ENCODE results near the gene ZER1. TPM values are rescaled to one million over a fixed set of nuclear protein-coding genes. Genes with fewer than 3 reads are reported as not detected.

Gene ZER1
- polyA plus RNA-seq, 1 donor from 2014 or later, result 30.6 TPM

- no peak for TF ChIP-seq TAF1 (IDR thresholded peaks at IDR 0.05; ENCODE audit: low read depth)
- no peak for TF ChIP-seq RAD21 (conservative IDR thresholded peaks at IDR 0.05)
- no peak for TF ChIP-seq REST (IDR thresholded peaks at IDR 0.05; ENCODE audit: borderline replicate concordance)
- TF ChIP-seq EZH2 (IDR thresholded peaks at IDR 0.05; ENCODE audit: borderline replicate concordance, insufficient read depth, low read length, poor library complexity, severe bottlenecking), result no peak
- TF ChIP-seq CTCF (IDR thresholded peaks at IDR 0.05; ENCODE audit: poor library complexity, severe bottlenecking), result no peak
- TF ChIP-seq POLR2AphosphoS5 (IDR thresholded peaks at IDR 0.05), result no peak
- TF ChIP-seq SMC3 (conservative IDR thresholded peaks at IDR 0.05; ENCODE audit: poor library complexity), result no peak
- no peak for TF ChIP-seq EP300 (conservative IDR thresholded peaks at IDR 0.05; ENCODE audit: poor library complexity, severe bottlenecking)
- no peak for TF ChIP-seq MXI1 (conservative IDR thresholded peaks at IDR 0.05; ENCODE audit: poor library complexity, severe bottlenecking)
- no peaks in the 10 kb centered on the region for H4K20me1 ChIP-seq (ENCODE audit: insufficient read depth)
Measured at GRCh38 chr9:128771094-128771721, 519 bp downstream of the ZER1 start.

GRCh38 chr9:128770286-128771030 is 1.3 kb downstream of the ZER1 start:
- Histone ChIP-seq H3K9me3 (ENCODE audit: low read length) (no peaks in the 10 kb centered on the region), H3K27ac (ENCODE audit: low read length) (peak overlapping the region; percentile 93), H3K27me3 (ENCODE audit: insufficient read depth, low read depth, low read length) (no peaks in the 10 kb centered on the region), H3K9me2 (ENCODE audit: insufficient read depth, low read length) (no peaks in the 10 kb centered on the region), H3K4me2 (ENCODE audit: low read length) (peak overlapping the region; percentile 71), H3F3A (ENCODE audit: insufficient read depth, low read length, poor library complexity, severe bottlenecking) (no peaks in the 10 kb centered on the region), H3K9ac (ENCODE audit: low read length) (peak overlapping the region; percentile 97), H3K36me3 (ENCODE audit: insufficient read depth, low read length) (no peaks in the 10 kb centered on the region), H3K4me3 (ENCODE audit: low read length) (peak overlapping the region; percentile 99), H3K79me2 (replicated peaks; ENCODE audit: insufficient read depth, low read length) (peaks cover 20% of the 10 kb centered on the region), H4K20me1 (ENCODE audit: insufficient read depth) (no peaks in the 10 kb centered on the region), H2AFZ (ENCODE audit: low read depth, low read length) (no peak overlapping the region)
- TF ChIP-seq CTCF (IDR thresholded peaks at IDR 0.05; ENCODE audit: poor library complexity, severe bottlenecking) (no peak), REST (IDR thresholded peaks at IDR 0.05; ENCODE audit: borderline replicate concordance) (no peak), SMC3 (conservative IDR thresholded peaks at IDR 0.05; ENCODE audit: poor library complexity) (no peak), EZH2 (IDR thresholded peaks at IDR 0.05; ENCODE audit: borderline replicate concordance, insufficient read depth, low read length, poor library complexity, severe bottlenecking) (no peak), POLR2AphosphoS5 (IDR thresholded peaks at IDR 0.05) (no peak), EP300 (conservative IDR thresholded peaks at IDR 0.05; ENCODE audit: poor library complexity, severe bottlenecking) (no peak), MXI1 (conservative IDR thresholded peaks at IDR 0.05; ENCODE audit: poor library complexity, severe bottlenecking) (no peak), RAD21 (conservative IDR thresholded peaks at IDR 0.05) (no peak), TAF1 (IDR thresholded peaks at IDR 0.05; ENCODE audit: low read depth) (no peak)

More at GRCh38 chr9:128771094-128771721, 519 bp downstream of the ZER1 start:
- peak overlapping the region; percentile 93 for H3K27ac ChIP-seq (ENCODE audit: low read length)
- H2AFZ ChIP-seq (ENCODE audit: low read depth, low read length), result peak overlapping the region; percentile 94
- H3K9me3 ChIP-seq (ENCODE audit: low read length), result no peaks in the 10 kb centered on the region
- no peaks in the 10 kb centered on the region for H3K36me3 ChIP-seq (ENCODE audit: insufficient read depth, low read length)
- peak overlapping the region; percentile 71 for H3K4me2 ChIP-seq (ENCODE audit: low read length)
- H3F3A ChIP-seq (ENCODE audit: insufficient read depth, low read length, poor library complexity, severe bottlenecking), result no peaks in the 10 kb centered on the region
- no peaks in the 10 kb centered on the region for H3K9me2 ChIP-seq (ENCODE audit: insufficient read depth, low read length)
- peak overlapping the region; percentile 97 for H3K9ac ChIP-seq (ENCODE audit: low read length)
- peak overlapping the region; percentile 99 for H3K4me3 ChIP-seq (ENCODE audit: low read length)
- H3K79me2 ChIP-seq (replicated peaks; ENCODE audit: insufficient read depth, low read length), result peaks cover 20% of the 10 kb centered on the region
- no peaks in the 10 kb centered on the region for H3K27me3 ChIP-seq (ENCODE audit: insufficient read depth, low read depth, low read length)

All from neural cell (in vitro differentiated cells).